GM21717 (cell line): Measurements from ENCODE around the gene HECW1.
"Not testable (repeated sequence)": the region's sequence is repeated elsewhere in the genome, so short reads cannot be mapped to it uniquely, and the experiment has no call there.

Source experiments
- ATAC-seq: cut with Tn5 transposase; IDR thresholded peaks from one replicate; pipeline ENCODE4 v1.9.1; 2021; ENCODE audit warnings: mild to moderate bottlenecking, moderate library complexity; ENCODE audit not compliant: unreplicated experiment

The HECW1 gene

GRCh38 chr7:43201912-43202311 lies 89.5 kb downstream of the HECW1 start:
- ATAC-seq: no peak

- ATAC-seq: no peak
These were observed 91.6 kb downstream of the HECW1 start for GRCh38 chr7:43204081-43204480.

GRCh38 chr7:43205171-43205795 lies 92.8 kb downstream of the HECW1 start:
- ATAC-seq: no peak

- ATAC-seq: no peak
These were observed 95.8 kb downstream of the HECW1 start for GRCh38 chr7:43208242-43208641.

- ATAC-seq: not testable (repeated sequence)
These were observed 98.1 kb downstream of the HECW1 start for GRCh38 chr7:43210539-43210938.

GRCh38 chr7:43211286-43211685 lies 98.8 kb downstream of the HECW1 start:
- no peak for ATAC-seq

GRCh38 chr7:43211693-43212092 lies 99.2 kb downstream of the HECW1 start:
- ATAC-seq: no peak

- ATAC-seq: no peak
These were observed 100.5 kb downstream of the HECW1 start for GRCh38 chr7:43212921-43213320.

GRCh38 chr7:43215061-43215460 lies 102.6 kb downstream of the HECW1 start:
- ATAC-seq: no peak

GRCh38 chr7:43217055-43217454 lies 104.6 kb downstream of the HECW1 start:
- ATAC-seq: no peak

GRCh38 chr7:43218901-43219300 lies 106.5 kb downstream of the HECW1 start:
- not testable (repeated sequence) for ATAC-seq

GRCh38 chr7:43220250-43220649 lies 107.8 kb downstream of the HECW1 start:
- no peak for ATAC-seq

GRCh38 chr7:43220742-43221141 lies 108.3 kb downstream of the HECW1 start:
- ATAC-seq: no peak

GRCh38 chr7:43229801-43230200 lies 117.4 kb downstream of the HECW1 start:
- ATAC-seq: no peak

- ATAC-seq: no peak
These were observed 119.9 kb downstream of the HECW1 start for GRCh38 chr7:43232366-43232765.

GRCh38 chr7:43234073-43234472 lies 121.6 kb downstream of the HECW1 start:
- ATAC-seq: no peak

- ATAC-seq: no peak
These were observed 122.5 kb downstream of the HECW1 start for GRCh38 chr7:43234968-43235367.

- no peak for ATAC-seq
These were observed 128.1 kb downstream of the HECW1 start for GRCh38 chr7:43240565-43240964.

GRCh38 chr7:43242628-43243255 lies 130.3 kb downstream of the HECW1 start:
- no peak for ATAC-seq

- no peak for ATAC-seq
These were observed 131.8 kb downstream of the HECW1 start for GRCh38 chr7:43244232-43244631.

GRCh38 chr7:43244784-43245183 lies 132.3 kb downstream of the HECW1 start:
- ATAC-seq: no peak

- no peak for ATAC-seq
These were observed 135.3 kb downstream of the HECW1 start for GRCh38 chr7:43247757-43248156.

- ATAC-seq: no peak
These were observed 136.1 kb downstream of the HECW1 start for GRCh38 chr7:43248553-43248952.
